ENCODE data around the gene SSMEM1. TPM values are rescaled to one million over a fixed set of nuclear protein-coding genes. Genes with fewer than 3 reads are reported as not detected.

Gene SSMEM1, protein sequence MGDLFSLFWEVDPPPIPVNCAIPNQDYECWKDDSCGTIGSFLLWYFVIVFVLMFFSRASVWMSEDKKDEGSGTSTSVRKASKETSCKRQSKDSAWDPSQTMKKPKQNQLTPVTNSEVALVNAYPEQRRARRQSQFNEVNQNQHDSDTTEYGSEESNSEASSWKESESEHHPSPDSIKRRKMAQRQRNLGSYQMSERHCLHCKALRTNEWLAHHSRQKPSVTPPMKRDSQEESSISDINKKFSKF
- total RNA-seq (not detected), polyA plus RNA-seq (ENCODE audit: insufficient read length in 6 of 6) (under 1 TPM in 1 of 6 donors, not detected in 5; 0.18 TPM)
- long read RNA-seq, donor 1 = 0 reads
- long read RNA-seq, donor 2 = 0 reads
- long read RNA-seq, donor 3 = 0 reads
- long read RNA-seq, donor 4 = 0 reads
- long read RNA-seq, donor 5 = 0 reads
- long read RNA-seq, donor 6 = 0 reads
- long read RNA-seq, donor 7 = 0 reads
- long read RNA-seq, donor 8 = 0 reads
- long read RNA-seq, donor 9 = 0 reads
- long read RNA-seq, donor 10 = 0 reads
- long read RNA-seq, donor 11 = 0 reads
- long read RNA-seq, donor 12 = 0 reads

DNA sequence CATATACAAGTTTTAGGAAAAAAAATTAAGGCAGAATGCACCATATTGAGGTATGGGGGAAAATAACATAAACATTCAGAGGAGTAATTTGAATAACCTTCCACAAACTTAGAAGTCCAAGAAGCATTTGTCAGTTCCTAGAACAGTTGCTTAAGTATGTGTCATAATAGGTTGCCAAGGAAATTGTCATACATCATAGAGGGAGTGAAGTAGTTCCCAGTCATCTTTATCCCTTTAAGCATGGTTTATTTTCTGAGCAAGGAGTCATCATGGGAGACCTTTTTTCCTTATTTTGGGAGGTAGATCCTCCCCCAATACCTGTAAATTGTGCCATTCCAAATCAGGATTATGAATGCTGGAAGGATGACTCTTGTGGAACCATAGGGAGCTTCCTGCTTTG, at the start of gene SSMEM1:
TSS of gene SSMEM1 (plus strand) at position 219 of the 400 bp plus-strand sequence. CDS start at position 270, 51 bp downstream.
- Histone ChIP-seq H3K27me3 (no peaks in the 10 kb centered on the region), H3K4me1 (peaks cover 0 to 17% of the 10 kb centered on the region in 2 donors), H3K9me3 (no peaks in the 10 kb centered on the region), H3K36me3 (peaks cover 0 to 6% of the 10 kb centered on the region in 2 donors), H3K27ac (no peak within 1 kb of the TSS), H3K4me3 (no peak within 1 kb of the TSS)
- DNase-seq (no peak), ATAC-seq (no peak)
- TF ChIP-seq, protein P1, sequence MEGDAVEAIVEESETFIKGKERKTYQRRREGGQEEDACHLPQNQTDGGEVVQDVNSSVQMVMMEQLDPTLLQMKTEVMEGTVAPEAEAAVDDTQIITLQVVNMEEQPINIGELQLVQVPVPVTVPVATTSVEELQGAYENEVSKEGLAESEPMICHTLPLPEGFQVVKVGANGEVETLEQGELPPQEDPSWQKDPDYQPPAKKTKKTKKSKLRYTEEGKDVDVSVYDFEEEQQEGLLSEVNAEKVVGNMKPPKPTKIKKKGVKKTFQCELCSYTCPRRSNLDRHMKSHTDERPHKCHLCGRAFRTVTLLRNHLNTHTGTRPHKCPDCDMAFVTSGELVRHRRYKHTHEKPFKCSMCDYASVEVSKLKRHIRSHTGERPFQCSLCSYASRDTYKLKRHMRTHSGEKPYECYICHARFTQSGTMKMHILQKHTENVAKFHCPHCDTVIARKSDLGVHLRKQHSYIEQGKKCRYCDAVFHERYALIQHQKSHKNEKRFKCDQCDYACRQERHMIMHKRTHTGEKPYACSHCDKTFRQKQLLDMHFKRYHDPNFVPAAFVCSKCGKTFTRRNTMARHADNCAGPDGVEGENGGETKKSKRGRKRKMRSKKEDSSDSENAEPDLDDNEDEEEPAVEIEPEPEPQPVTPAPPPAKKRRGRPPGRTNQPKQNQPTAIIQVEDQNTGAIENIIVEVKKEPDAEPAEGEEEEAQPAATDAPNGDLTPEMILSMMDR (IDR thresholded peaks at IDR 0.05) = no peak
- intact Hi-C loops (cut with DNase I) = no loop called here

DNA sequence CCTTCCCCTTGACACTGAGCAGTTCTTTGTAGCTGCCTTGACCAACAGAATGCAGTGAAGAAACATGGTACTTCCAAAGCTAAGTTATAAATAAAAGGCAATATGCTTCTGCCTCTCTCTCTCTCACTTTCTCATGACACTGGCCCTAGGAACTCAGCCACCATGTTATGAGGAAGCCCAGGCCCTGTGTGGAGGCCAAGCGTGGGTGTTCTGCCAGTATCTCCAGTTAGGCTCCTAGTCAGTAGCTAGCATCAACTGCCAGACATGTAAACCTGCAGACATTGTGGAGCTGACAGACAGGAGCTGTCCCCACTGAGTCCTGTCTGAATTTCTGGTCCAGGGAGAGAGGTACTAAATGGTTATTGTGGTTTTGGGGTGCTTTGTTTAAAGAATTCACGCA, 47.6 kb upstream of the SSMEM1 start:
- TF ChIP-seq, protein P1 (IDR thresholded peaks at IDR 0.05) = no peak
- no peak for ATAC-seq
- DNase-seq = no peak
- H3K9me3 ChIP-seq = peaks cover 0 to 5% of the 10 kb centered on the region in 2 donors
- intact Hi-C loops (cut with DNase I) = no loop called here
- peaks cover 0 to 52% of the 10 kb centered on the region in 2 donors for H3K36me3 ChIP-seq
- H3K27ac ChIP-seq = no peak overlapping the region
- no peak overlapping the region for H3K4me3 ChIP-seq
- no peaks in the 10 kb centered on the region for H3K27me3 ChIP-seq
- no peaks in the 10 kb centered on the region for H3K4me1 ChIP-seq

DNA sequence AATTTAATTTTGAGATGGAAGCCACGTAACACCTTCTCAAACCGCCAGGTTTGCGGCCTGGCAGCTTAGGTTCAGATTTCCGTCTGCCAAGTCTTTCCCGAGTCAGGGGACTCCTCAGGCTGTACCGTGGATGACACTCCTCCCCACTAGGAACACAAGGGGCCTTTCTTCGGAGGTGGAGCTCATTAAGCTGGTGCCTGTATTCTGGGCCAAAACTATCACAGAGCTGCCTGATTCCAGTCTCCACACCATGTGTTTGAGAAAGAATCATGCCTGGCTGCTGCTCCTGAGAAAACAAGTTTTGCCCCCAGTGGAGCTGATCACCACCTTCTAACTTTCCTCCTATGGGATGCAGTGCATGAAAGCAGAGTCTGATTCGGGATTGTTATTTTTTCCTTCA, 47.2 kb upstream of the SSMEM1 start:
- Histone ChIP-seq H3K36me3 (peaks cover 0 to 55% of the 10 kb centered on the region in 2 donors), H3K9me3 (peaks cover 0 to 5% of the 10 kb centered on the region in 2 donors), H3K4me3 (no peak overlapping the region), H3K27ac (no peak overlapping the region), H3K4me1 (no peaks in the 10 kb centered on the region), H3K27me3 (no peaks in the 10 kb centered on the region)
- TF ChIP-seq, protein P1 (IDR thresholded peaks at IDR 0.05) = no peak
- DNase-seq (no peak), ATAC-seq (no peak)
- intact Hi-C loops (cut with DNase I) = no loop called here

DNA sequence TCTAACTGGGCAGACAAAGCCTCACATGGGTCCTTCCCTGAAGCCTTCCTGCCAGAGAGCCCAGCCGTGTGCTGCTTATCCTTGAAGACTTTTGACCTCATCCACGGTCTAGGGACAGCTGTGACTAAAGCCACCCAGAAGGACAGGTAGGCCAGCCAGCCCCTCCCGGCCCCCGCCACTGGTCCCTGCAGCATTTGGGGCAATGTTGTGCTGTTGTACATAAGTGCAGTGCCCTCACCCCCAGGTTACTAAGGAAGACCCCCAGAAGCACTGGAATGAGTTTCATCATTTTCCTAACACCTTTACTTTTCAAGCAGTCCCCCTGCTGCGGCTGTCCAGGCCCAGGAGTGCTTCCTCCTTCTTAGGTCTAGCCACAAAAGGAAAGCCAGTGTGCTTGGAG, 45.5 kb upstream of the SSMEM1 start:
- peaks cover 0 to 73% of the 10 kb centered on the region in 2 donors for H3K36me3 ChIP-seq
- DNase-seq = no peak
- no peaks in the 10 kb centered on the region for H3K27me3 ChIP-seq
- H3K9me3 ChIP-seq = peaks cover 0 to 2% of the 10 kb centered on the region in 2 donors
- no peak overlapping the region for H3K4me3 ChIP-seq
- H3K27ac ChIP-seq = no peak overlapping the region
- TF ChIP-seq, protein P1 (IDR thresholded peaks at IDR 0.05) = no peak
- no peaks in the 10 kb centered on the region for H3K4me1 ChIP-seq
- ATAC-seq = no peak
- intact Hi-C loops (cut with DNase I) = no loop called here

DNA sequence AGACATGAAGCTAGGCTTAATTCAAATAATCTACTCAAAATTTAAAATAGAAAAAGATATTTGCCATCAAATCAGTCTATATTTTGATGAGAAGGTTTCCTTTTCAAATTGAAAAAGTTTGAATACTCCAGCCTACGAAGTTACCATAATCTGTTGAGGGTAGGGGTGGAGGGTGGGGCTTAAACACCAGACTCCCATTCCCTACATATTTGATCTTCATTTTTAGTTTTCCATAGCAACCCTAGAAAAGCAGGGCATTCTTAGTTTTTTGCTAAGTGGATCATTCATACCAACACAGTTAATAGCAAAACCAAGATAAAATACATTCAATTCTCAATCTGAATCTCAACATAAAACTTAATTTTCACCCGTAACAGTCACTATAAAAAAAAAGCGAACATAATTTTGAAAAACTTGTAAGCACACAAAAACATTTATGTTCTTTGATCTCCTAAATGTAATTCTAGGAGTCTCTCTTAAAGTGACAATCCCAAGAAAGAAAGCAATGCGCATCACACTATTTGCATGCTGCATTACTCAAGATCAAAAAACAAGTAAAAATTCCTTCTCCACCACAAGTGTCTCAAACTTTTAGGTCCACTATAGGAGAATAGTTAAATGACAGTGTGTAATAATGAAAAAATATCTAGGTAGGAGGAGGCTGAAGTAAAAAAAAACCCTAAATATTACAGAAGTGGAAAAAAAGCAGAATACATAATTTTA, 33.3 kb upstream of the SSMEM1 start:
- no peak overlapping the region for H3K4me3 ChIP-seq
- no peaks in the 10 kb centered on the region for H3K9me3 ChIP-seq
- ATAC-seq (no peak), DNase-seq (no peak)
- TF ChIP-seq, protein P1 (IDR thresholded peaks at IDR 0.05) = no peak
- intact Hi-C loops (cut with DNase I) = no loop called here
- H3K36me3 ChIP-seq = peaks cover 0 to 86% of the 10 kb centered on the region in 2 donors
- no peaks in the 10 kb centered on the region for H3K4me1 ChIP-seq
- H3K27ac ChIP-seq = no peak overlapping the region
- no peaks in the 10 kb centered on the region for H3K27me3 ChIP-seq

Data from left lung (tissue), 14 donors.